Hematopoietic multipotent progenitor cell treated with erythropoietin and hydrocortisone succinate and interleukin-3 and kit ligand, for 6 days (in vitro differentiated cells): Measurements from ENCODE around the gene RUNX2.

Experiments
- DNase-seq: peaks from one replicate; pipeline ENCODE4 v3.0.0-alpha.2; 2015

RUNX2 gene

GRCh38 chr6:45351667-45352066, 23.5 kb downstream of the RUNX2 start:
- no peak for DNase-seq

- DNase-seq: no peak
Measured at GRCh38 chr6:45353654-45354053, 25.5 kb downstream of the RUNX2 start.

GRCh38 chr6:45364466-45364865, 36.3 kb downstream of the RUNX2 start:
- no peak for DNase-seq

- DNase-seq: no peak
Measured at GRCh38 chr6:45365036-45365435, 36.9 kb downstream of the RUNX2 start.

DNA sequence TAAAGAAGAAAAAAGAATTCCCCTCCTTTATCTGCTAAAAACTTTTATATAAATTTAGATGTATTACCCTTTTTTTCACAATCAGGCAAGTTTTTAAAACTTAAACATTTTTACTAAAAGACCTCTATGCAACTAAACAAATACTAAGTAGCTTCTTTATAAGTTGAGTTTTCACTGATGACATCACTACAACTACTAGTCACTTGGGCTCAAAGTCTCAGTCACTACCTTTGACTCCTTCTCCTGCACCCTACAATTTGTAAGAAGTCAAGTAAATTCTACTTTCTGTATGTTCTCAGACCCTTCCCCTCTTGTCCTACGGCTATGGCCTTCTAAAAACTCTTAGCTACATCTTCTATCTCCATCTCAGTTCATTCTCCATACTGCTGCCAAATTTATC, 38.4 kb downstream of the RUNX2 start:
- DNase-seq: no peak

- no peak for DNase-seq
Measured at GRCh38 chr6:45367999-45368398, 39.9 kb downstream of the RUNX2 start.

GRCh38 chr6:45369870-45370269, 41.7 kb downstream of the RUNX2 start:
- DNase-seq: peak; percentile 25

- DNase-seq: peak; percentile 20
Measured at GRCh38 chr6:45371924-45372573, 43.9 kb downstream of the RUNX2 start.

DNA sequence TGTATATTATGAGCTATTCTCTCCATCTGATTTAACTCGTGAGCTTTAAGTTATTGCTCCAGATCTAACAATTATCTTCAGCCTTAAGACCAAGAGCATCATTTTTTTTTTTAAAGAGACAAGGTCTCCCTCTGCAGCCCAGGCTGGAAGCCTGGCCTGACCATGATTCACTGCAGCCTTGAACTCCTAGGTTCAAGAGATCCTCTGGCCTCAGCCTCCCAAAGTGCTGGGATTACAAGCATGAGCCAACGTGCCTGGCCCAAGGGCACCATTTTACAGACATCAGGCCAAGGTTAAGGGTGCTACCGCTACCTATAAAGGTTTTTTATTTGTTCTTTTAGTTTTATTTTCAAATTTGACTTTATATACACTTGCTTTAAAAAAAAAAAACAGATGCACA, 47.3 kb downstream of the RUNX2 start:
- no peak for DNase-seq

DNA sequence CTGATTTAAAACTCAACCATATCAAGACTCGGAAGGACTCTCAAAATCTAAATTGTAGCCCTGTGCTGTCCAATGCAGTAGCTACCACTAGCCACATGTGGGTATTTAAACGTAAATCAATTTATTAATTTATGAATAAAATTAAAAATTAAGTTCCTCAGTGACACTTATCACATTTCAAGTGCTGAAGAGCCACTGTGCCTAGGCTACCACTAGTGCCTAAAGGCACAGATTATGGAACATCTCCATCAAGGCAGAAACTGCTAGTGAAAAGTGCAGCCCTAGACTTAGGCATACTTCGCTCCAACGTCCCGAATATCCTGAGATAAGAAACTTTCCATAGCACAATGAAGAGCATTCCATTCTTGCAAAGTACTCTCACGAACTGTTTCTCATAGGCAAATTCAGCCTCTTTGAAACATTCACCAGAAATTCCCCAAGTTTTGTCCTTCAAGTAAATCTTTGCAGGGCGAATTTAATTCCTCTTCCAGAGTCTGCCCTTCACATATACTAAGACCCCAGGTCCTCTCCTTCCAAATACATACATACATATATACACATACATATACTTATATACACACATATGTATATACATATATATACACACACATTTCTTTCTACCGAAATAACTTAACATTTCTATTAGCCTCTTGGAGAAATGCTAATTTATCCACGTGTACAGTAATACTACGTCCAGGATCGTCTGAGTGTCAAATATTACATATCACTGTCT, 48.3 kb downstream of the RUNX2 start:
- DNase-seq: peak; percentile 18

DNA sequence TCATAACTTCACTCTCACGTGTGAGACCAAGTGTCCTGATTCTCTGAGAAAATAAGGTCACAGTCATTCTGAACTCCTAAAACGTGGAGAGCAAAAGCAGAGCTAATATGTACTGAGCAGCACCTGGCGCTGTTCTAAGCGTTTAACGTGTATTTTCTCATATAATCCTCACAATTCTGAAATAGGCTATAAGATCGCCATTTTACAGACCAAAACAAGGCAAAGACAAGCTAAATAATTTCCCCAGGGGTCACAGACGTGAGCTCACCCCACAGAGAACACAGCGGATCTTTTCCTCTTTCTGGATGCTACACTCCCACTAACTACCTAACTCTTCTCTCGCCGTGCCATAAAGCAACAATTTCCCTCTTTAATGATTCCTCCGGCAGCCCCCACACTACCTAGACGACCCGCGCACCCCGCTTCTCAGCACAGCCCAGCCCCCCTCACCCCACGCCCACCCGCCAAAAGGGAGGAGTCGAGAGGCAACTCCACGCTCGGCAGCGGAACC, 49.0 kb downstream of the RUNX2 start:
- no peak for DNase-seq

DNA sequence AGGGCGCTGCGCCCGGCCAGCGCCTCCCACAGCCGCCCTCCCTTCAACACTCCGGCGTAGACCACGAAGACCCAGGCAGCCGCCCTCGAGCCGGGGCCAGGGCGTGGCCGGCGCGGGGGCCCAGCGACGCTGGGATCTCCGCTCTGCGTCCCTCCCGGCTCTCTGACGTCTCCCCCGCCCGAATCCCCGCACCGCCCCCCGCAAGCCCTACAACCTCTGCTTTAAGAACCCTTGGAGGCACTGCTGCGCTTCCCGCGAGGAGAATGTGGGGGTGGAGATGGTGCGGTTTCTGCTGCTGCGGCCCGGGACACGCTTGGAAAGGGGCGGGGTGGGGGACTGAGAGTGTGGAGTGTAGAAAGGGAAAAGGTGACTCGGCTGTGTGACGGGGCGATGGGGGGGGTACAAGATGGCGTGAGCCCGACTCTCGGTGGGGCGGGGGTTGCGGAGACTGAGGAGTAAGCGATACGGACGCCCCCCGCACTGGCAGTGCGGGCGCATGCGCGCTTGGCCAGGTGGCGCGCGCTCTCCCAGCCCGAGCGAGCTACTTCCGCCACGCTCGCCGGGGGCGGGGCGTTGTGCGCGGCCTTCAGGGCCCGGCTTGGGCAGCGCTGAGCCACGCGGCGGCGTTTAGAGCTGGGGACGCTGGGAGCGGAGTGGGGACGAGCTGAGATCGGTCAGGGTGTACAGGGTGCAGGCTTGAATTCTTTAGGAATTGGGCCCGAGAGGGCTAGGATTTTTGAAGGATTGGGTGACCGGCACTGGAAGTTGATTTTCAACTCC, 49.6 kb downstream of the RUNX2 start, which contains the start of gene SUPT3H:
TSS of gene SUPT3H (minus strand) at position 381 of the 780 bp plus-strand sequence.
- DNase-seq: peak; percentile 96

DNA sequence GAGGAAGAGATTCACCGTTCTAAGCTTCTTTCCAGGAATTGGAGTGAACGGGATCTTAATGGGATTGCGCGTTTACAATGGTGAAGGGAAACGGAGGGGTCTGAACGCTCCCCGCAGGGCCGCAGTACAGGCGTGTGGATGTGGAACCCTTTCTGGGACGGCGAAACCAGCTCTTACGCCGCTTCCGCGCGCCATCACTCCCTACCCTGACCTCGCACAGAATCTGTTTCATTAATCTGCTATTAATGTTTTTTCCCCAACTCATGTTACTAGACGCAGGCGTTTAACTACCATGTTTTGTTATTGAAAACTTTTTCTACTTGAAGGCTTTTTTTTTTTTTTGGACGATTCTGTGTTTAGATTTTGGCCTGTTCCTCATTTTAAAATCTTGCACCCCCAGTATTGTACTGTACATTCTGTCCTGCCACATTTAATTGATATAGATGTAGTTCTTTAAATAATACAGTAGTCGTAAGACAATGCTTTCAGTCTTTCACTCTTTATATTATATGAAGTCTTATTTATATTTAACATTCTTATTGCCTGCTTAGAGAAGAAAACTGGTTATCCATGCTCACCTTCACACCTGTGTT, 50.3 kb downstream of the RUNX2 start:
- DNase-seq: peak; percentile 60

DNA sequence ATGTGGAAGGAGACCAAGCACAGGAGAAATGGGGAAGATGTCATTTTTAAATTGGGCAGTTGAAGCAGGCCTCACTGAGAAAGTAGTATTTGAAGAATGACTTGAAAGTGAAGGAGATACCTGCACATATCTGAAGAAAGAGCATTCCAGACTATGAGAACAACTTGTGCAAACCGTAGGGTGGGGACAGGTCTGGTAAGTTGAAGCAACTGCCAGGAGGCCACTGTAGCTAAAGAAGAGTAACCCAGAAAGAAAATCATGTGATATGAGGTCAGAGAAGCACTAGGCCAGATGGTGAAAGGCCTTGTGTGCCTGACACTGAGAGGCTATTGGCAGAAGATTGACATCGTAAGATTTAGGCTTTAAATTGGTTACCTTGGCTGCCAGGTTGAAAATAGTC, 54.3 kb downstream of the RUNX2 start:
- no peak for DNase-seq

- DNase-seq: no peak
Measured at GRCh38 chr6:45386501-45386900, 58.4 kb downstream of the RUNX2 start.

DNA sequence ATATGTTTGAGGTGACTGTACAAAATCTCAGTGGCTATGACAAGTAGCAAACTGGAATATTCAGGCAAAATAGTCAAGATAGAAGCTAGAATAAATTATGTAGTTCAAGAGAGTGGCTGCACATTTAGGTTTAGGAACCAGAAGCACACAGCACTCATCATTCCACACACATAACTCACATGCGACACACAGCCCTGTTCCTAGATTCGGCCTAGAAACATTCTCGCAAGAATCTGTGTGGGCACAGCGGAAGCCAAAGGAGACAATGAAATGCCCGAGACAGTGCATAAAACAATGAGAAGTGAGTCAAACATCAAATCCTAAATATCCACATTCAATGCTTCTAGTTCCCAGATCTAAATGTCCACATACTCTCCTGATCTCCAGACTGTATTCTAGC, 59.1 kb downstream of the RUNX2 start:
- no peak for DNase-seq

DNA sequence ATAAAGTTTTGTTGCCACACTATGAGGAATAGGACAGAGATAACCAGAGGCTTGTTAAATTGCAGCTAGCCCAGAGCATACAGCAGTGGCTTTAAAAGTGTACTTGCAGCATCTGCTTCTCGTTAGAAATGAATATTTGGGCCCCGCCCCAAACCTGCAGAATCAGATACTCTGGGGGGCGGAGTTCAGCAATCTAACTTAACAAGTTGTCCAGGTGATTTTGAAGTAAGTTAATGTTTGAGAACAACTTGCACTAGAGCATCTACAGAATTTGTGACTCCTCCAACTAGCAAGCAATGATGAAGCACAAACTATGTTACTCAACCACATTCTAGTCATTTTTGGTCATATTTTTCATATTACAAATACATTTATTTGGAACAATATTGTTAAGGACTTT, 60.2 kb downstream of the RUNX2 start:
- DNase-seq: no peak

GRCh38 chr6:45394586-45395095, 66.5 kb downstream of the RUNX2 start:
- DNase-seq: no peak

DNA sequence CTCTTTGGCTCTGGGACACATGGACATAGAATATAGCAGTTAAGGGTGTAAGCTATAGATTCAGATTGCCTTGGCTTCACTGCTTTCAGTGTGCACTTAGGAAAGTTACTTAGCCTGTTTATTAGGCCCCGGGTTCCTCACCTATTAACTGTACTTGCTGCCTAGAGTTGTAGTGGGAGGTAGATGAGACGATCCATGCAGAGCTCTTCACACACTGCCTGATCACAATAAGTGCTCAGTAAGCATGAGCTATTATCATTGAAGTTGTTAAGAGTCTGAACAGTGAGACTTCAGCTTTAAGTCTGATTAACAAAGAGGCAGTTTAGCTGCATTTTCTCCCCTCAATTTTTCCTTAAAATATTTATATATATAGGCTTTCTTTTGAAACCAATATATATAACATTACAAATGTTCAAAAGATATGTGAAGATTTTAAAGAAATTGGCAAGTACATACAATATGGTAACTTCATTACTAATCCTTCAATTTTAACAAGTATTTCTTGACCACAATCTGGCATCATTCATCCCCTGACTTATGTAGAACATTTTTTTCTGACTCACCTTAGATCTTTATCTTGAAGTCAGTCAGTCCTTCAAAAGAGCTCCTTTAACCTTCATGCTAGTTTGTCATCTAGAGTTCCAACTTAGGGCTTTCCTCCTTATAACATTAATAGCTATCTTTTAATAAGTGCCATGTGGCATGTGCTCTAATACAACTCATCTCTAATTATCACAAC, 70.1 kb downstream of the RUNX2 start:
- DNase-seq: no peak

DNA sequence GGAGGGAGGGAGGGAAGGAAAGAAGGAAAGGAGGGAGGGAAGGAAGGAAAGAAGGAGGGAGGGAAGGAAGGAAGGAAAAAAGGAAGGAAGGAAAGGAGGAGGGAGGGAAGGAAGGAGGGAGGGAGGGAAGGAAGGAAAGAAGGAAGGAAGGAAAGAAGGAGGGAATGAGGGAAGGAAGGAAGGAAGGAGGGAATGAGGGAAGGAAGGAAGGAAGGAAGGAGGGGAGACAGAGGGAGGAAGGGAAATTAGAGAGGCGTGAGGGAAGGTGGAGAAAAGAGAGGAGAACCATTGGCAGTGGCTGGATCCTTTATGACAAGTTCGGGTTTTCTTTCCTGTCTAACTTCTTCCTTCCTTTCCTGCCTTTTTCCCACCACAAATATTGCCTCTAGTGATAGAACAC, 71.9 kb downstream of the RUNX2 start:
- DNase-seq: no peak

GRCh38 chr6:45411959-45412358, 83.8 kb downstream of the RUNX2 start:
- no peak for DNase-seq

- DNase-seq: peak; percentile 33
Measured at GRCh38 chr6:45415315-45415714, 87.2 kb downstream of the RUNX2 start.
